Spleen (tissue), 11 donors: Measurements from ENCODE around the gene CYP24A1. TPM values are rescaled to one million over a fixed set of nuclear protein-coding genes. Genes with fewer than 3 reads are reported as not detected.

Source experiments
- DNase-seq: peaks from one replicate; pipeline ENCODE4 v3.0.0-alpha.2; 2020
- H3K27ac ChIP-seq, 8 donors: fragments of 200-600 bp; sonication (generic) in 7 of 8; 1 replicate in 4 of 8; 2 replicates in 4 of 8; pipeline versions ENCODE4 v1.5.0 to v1.8.0; 2016 to 2021; ENCODE audit warnings: inconsistent platforms in 4 of 8, mild to moderate bottlenecking in 4 of 8, moderate library complexity in 1 of 8
- H3K27me3 ChIP-seq, 7 donors: fragments of 200-600 bp; sonication (generic) in 6 of 7; replicated peaks in 1 of 7; 1 replicate in 4 of 7; 2 replicates in 3 of 7; pipeline versions ENCODE4 v1.5.0 to v1.8.0; 2016 to 2021; ENCODE audit warnings: inconsistent platforms in 3 of 7, mild to moderate bottlenecking in 1 of 7
- H3K36me3 ChIP-seq, 6 donors: fragments of 200-600 bp; sonication (generic) in 5 of 6; 1 replicate in 4 of 6; 2 replicates in 2 of 6; pipeline versions ENCODE4 v1.5.0 to v1.8.0; 2016 to 2021; ENCODE audit warnings: inconsistent platforms in 2 of 6
- H3K4me1 ChIP-seq, 6 donors: fragments of 200-600 bp; sonication (generic) in 5 of 6; 1 replicate in 3 of 6; 2 replicates in 3 of 6; pipeline versions ENCODE4 v1.5.0 to v1.8.0; 2016 to 2021; ENCODE audit warnings: inconsistent platforms in 3 of 6
- H3K4me3 ChIP-seq, 8 donors: fragments of 200-600 bp; sonication (generic) in 7 of 8; 1 replicate in 4 of 8; 2 replicates in 4 of 8; pipeline versions ENCODE4 v1.5.0 to v1.8.0; 2016 to 2021; ENCODE audit warnings: inconsistent platforms in 4 of 8, mild to moderate bottlenecking in 4 of 8, moderate library complexity in 2 of 8
- H3K9me3 ChIP-seq, 8 donors: fragments of 200-600 bp; sonication (generic) in 7 of 8; 1 replicate in 4 of 8; 2 replicates in 4 of 8; pipeline versions ENCODE4 v1.5.0 to v1.8.0; 2016 to 2021; ENCODE audit warnings: inconsistent platforms in 4 of 8
- CTCF ChIP-seq, 11 experiments: fragments of 200-600 bp in 7 of 11; fragments of 450-650 bp in 4 of 11; sonication (generic) in 4 of 11; IDR thresholded peaks in 8 of 11; conservative IDR thresholded peaks in 3 of 11; 1 replicate in 7 of 11; 2 replicates in 4 of 11; pipeline versions ENCODE4 v1.4.0 to v1.8.0; 2016 to 2021; ENCODE audit warnings: antibody characterized with exemption in 11 of 11, inconsistent platforms in 4 of 11, mild to moderate bottlenecking in 1 of 11
- POLR2A ChIP-seq, 3 donors: fragments of 450-650 bp; IDR thresholded peaks; one replicate each; pipeline ENCODE4 v1.5.1; 2017; ENCODE audit warnings: antibody characterized with exemption in 3 of 3, mild to moderate bottlenecking in 1 of 3
- POLR2AphosphoS5 ChIP-seq, 3 donors: sonication (generic); formaldehyde crosslinking; IDR thresholded peaks; one replicate each; pipeline ENCODE4 v1.5.1; 2017; ENCODE audit warnings: antibody characterized with exemption in 3 of 3
- WGBS, 5 donors: extraction: QIAGEN DNeasy Blood & Tissue Kit in 3 of 5; methylation state at CpG; one replicate each; pipeline versions ENCODE4 v1.1.5 to v1.1.7; 2013 to 2018; 5-methylcytosine and 5-hydroxymethylcytosine counted together
- intact Hi-C: fragments of 100-400 bp; cut with DNase I; formaldehyde crosslinking; loops from one replicate; pipeline ENCODE4 v1.15.0; 2023; ENCODE audit warnings: low total_unique reads
- polyA plus RNA-seq, 3 donors: library from polyadenylated mRNA; stranded (reverse); fragments of 200-250 nt; gene quantifications; one replicate each; pipeline ENCODE4 v1.2.1, GENCODE V29; 2013
- total RNA-seq, 7 donors: library from RNA; depleted of rRNA in 3 of 7; stranded (reverse); fragments of >200 nt in 3 of 7; fragmentation: NEBNext Ultra II Directional in 4 of 7; extraction: Animal tissue kit (Norgen Biotek cat#: 25700) in 4 of 7; gene quantifications; one replicate each; pipeline versions ENCODE4 v1.1.0 to v1.2.1, GENCODE V29; 2016 to 2021
- donor health status: healthy with polysubstance abuse.
- donor health status: DM: no; HTN: no; CAD: no; lungs with moderate emphysema.
- donor health status: DM: no; HTN: no; CAD: no.
- donor health status: Bipolar disorder and iron deficiency.
- donor health status: healthy.
- donor health status: DM: no; HTN: no; CAD: no.
- donor health status: DM: yes; HTN: yes; CAD: no.

The CYP24A1 gene
- total and polyA plus RNA-seq, 10 donors = not detected

GRCh38 chr20:54158226-54158625 lies 15.6 kb downstream of the CYP24A1 start:
- no peaks in the 10 kb centered on the region for H3K36me3 ChIP-seq

GRCh38 chr20:54156981-54157835 lies 16.6 kb downstream of the CYP24A1 start:
- Histone ChIP-seq H3K36me3 (no peaks in the 10 kb centered on the region), H3K4me1 (no peaks in the 10 kb centered on the region), H3K27ac (no peak overlapping the region), H3K27me3 (peaks cover 0 to 28% (median 0%) of the 10 kb centered on the region in 7 donors), H3K9me3 (no peaks in the 10 kb centered on the region), H3K4me3 (no peak overlapping the region)
- TF ChIP-seq CTCF (IDR thresholded peaks at IDR 0.05 in 8 of 11, conservative IDR thresholded peaks at IDR 0.05 in 3 of 11) = no peak
- no peak for TF ChIP-seq POLR2AphosphoS5 (IDR thresholded peaks at IDR 0.05)
- TF ChIP-seq POLR2A (IDR thresholded peaks at IDR 0.05) = no peak
- intact Hi-C loops = no loop called here
- WGBS, 5 donors = 77 to 86% (median 80%) methylated on average over 19 of the region's 19 CpGs
- no peak for DNase-seq

More at GRCh38 chr20:54158226-54158625, 15.6 kb downstream of the CYP24A1 start:
- WGBS, 5 donors = 79 to 90% (median 87%) methylated on average over 3 of the region's 3 CpGs
- Histone ChIP-seq H3K4me3 (no peak overlapping the region), H3K27ac (no peak overlapping the region), H3K4me1 (no peaks in the 10 kb centered on the region), H3K27me3 (peaks cover 0 to 38% (median 0%) of the 10 kb centered on the region in 7 donors), H3K9me3 (no peaks in the 10 kb centered on the region)
- TF ChIP-seq POLR2A (IDR thresholded peaks at IDR 0.05) (no peak), CTCF (IDR thresholded peaks at IDR 0.05 in 8 of 11, conservative IDR thresholded peaks at IDR 0.05 in 3 of 11) (no peak), POLR2AphosphoS5 (IDR thresholded peaks at IDR 0.05) (no peak)
- DNase-seq = no peak
- intact Hi-C loops = no loop called here

GRCh38 chr20:54156522-54156921 lies 17.3 kb downstream of the CYP24A1 start:
- no peak for DNase-seq
- intact Hi-C loops = no loop called here

More at GRCh38 chr20:54156522-54156921, 17.3 kb downstream of the CYP24A1 start:
- H3K4me1 ChIP-seq = no peaks in the 10 kb centered on the region
- H3K9me3 ChIP-seq = no peaks in the 10 kb centered on the region
- H3K27me3 ChIP-seq = peaks cover 0 to 31% (median 0%) of the 10 kb centered on the region in 7 donors
- 80 to 96% (median 91%) methylated on average over 5 of the region's 5 CpGs for whole genome bisulfite sequencing, 5 donors
- no peak overlapping the region for H3K27ac ChIP-seq
- TF ChIP-seq CTCF (IDR thresholded peaks at IDR 0.05 in 8 of 11, conservative IDR thresholded peaks at IDR 0.05 in 3 of 11) = no peak
- TF ChIP-seq POLR2AphosphoS5 (IDR thresholded peaks at IDR 0.05) = no peak
- no peak for TF ChIP-seq POLR2A (IDR thresholded peaks at IDR 0.05)
- H3K36me3 ChIP-seq = no peaks in the 10 kb centered on the region
- no peak overlapping the region for H3K4me3 ChIP-seq
